ENCODE results near the gene CD300A.
"Not testable (repeated sequence)": the region's sequence is repeated elsewhere in the genome, so short reads cannot be mapped to it uniquely, and the experiment has no call there.

The CD300A gene

DNA sequence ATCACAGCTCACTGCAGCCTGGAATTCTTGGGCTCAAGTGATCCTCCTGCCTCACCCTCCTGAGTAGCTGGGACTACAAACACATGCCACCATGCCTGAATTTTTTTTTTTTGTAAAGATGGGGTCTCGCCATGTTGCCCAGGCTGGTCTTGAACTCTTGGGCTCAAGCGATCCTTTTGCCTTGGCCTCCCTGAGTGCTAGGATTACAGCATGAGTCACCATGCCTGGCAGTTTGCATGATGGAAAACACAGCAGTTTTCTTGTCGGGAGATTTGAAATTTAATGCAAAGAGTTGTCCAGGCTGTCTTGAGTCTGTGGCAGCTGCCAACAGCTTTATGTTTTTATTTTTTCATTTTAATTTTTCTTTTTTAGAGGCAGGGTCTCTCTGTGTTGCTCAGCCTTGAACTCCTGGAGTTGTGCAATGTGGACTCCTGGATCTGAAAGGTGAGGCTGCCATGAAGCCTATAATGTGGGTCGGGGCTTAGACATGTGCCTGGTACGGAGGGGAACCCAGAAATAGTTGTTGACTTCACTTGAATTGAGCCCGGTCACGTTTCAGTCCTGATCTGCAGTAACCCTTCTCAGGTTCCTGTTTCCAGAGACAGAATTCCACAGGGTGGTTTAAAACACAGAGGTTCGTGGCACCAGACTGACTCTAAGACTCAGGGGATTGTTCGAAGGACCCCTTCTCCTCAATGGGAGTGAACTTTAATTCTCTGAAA, 18.7 kb downstream of the CD300A start:
- DNase-seq: no peak

DNA sequence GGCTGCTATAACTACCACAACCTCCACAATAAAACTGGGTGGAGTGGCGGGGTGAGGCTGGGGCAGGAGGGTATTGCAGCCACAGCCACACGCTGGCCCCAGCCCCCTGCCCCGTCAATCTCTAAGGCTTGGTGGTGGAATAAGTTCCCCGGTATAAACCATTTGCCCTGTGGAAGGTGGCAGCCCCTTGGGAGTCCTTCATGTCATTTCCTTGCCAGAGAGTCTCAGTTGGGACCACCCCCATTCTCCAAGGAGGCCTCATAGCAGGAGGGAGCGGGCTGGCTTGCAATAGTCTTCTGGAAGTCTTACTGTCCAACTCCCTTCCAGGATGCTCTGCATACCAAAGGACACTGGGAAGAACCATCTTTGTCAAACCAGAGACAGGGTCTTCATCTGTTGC, 19.4 kb downstream of the CD300A start:
- DNase-seq: no peak

DNA sequence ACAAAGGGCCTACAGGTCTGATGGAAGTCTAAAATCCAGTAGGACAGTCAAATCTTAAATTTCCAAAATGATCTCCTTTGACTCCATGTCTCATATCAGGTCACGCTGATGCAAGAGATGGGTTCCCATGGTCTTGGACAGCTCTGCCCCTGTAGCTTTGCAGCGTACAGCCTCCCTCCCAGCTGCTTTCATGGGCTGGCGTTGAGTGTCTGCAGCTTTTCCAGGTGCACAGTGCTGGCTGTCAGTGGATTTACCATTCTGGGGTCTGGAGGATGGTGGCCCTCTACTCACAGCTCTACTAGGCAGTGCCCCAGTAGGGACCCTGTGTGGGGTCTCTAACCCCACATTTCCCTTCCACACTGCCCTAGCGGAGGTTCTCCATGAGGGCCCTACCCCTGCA, 21.8 kb downstream of the CD300A start:
- DNase-seq: not testable (repeated sequence)

- no peak for DNase-seq
Measured at GRCh38 chr17:74490716-74491115, 24.3 kb downstream of the CD300A start.

DNA sequence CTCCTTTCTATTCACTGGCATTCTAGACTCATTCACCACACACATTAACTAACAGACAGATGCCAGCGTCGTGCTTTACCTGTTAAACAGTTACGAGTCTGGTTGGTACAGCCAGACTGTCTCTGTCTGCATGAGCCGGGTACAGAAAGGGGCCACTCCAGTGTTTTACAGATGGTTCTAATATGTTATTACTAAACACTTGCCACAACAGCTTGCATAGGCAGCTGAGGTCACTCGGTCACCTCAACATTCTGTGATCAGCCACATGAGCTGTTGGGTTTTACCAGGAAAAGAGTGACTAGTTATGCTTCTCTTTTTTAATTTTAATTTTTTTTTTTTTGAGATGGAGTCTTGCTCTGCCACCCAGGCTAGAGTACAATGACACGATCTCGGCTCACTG, 25.2 kb downstream of the CD300A start:
- no peak for DNase-seq

DNA sequence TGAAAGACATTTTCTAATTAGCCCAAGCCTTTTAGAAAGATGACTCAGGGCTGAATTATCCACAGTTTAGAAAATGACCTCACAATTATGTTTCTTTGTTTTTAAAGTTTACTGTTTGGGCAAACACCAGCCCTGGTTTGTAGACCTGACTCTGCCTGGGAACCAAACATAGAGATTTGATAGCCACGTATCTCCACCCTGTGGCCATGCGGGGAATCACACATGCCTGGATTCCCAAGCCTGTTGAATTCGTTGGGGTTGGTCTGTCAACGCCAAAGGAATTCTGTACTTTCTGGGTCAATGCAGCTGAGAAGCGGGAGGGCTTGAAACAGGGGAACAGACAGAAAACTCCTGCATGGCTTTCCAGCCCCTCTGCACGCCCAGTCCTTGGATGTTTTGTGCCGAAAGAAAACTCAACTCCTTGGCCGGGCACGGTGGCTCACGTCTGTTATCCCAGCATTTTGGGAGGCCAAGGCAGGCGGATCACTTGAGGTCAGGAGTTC, 26.9 kb downstream of the CD300A start:
- DNase-seq: peak; percentile 71

DNA sequence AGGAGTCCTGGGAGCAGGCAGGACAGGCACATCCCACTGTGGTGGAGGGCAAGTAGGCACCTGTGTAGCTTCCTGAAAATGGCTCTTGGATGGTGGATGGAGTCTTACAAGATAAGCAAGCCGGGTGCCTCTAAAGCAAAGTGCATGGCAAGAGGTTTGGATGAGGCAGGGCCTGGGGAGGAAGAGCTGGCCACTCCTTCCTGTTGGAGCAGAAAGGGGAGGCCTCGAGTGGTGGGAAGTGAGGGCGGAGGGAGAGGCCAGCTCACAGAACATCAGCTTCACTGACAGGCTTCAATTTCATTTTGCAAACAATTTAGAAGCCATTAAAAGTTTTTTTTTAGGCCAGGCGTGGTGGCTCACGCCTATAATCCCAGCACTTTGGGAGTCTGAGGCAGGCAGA, 31.0 kb downstream of the CD300A start:
- DNase-seq: no peak

DNA sequence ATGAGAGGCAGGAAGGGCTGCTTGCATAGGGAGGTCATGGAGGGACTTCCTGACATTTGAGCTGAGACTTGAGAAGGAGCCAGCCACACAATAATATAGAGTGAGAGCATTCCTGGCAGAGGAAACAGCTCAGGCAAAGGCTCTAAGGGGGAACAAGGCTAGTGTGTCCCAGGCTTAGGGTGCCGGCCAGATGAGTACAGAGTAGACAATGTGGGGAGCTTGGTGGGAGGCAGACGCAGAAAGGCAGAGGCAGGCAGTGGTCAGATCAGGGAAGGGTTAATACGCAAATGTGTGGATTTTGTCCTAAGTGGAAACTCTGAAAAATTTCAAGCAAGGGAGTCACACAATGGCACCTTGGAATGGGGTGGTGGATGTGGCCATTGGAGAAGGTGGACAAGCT, 33.6 kb downstream of the CD300A start:
- DNase-seq: no peak

- DNase-seq: no peak
Measured at GRCh38 chr17:74502861-74503260, 36.4 kb downstream of the CD300A start.

- DNase-seq: not testable (repeated sequence)
Measured at GRCh38 chr17:74503949-74504348, 37.5 kb downstream of the CD300A start.

DNA sequence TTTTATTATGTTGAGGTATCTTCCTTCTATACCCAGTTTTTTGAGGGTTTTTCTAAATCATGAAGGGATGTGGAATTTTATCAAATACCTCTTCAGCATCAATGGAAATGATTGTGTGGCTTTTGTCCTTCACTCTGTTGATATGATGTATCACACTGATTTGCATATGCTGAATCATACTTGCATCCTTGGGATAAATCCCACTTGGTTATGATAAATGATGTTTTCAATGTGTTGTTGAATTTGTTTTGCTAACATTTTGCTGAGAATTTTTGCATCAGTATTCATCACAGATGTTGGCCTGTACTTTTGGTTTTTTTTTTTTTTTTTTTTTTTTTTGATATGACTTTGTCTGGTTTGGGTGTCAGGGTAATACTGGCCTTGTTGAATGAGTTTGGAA, 41.7 kb downstream of the CD300A start:
- DNase-seq: no peak

GRCh38 chr17:74512036-74512435, 45.6 kb downstream of the CD300A start:
- DNase-seq: no peak

GRCh38 chr17:74512624-74513091, 46.2 kb downstream of the CD300A start:
- DNase-seq: no peak

- DNase-seq: no peak
Measured at GRCh38 chr17:74513987-74514631, 47.7 kb downstream of the CD300A start.

DNA sequence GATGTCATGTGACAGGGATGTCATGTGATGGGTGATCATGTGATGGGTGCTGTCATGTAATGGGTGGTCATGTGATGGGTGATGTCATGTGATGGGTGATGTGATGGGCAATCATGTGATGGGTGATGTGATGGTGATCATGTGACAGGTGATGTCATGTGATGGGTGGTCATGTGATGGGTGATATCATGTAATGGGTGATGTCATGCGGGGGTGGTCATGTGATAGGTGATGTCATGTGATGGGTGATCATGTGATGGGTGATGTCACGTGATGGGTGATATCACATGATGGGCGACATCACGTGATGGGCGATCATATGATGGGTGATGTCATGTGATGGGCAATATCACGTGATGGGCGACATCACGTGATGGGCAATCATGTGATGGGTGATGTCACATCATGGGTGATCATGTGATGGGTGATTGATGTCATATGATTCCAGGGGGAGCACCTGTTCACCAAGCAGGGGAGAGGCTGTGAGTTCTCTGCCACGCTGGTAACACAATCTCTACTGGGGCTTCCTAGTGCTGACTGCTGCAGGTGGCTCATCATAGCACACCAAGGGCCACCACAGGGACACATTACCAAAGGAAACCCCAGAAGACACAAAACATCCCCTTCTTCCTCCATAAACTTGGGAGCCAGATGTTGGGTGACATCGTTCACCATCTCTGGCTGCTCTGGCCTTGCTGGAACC, 48.3 kb downstream of the CD300A start:
- DNase-seq: no peak

DNA sequence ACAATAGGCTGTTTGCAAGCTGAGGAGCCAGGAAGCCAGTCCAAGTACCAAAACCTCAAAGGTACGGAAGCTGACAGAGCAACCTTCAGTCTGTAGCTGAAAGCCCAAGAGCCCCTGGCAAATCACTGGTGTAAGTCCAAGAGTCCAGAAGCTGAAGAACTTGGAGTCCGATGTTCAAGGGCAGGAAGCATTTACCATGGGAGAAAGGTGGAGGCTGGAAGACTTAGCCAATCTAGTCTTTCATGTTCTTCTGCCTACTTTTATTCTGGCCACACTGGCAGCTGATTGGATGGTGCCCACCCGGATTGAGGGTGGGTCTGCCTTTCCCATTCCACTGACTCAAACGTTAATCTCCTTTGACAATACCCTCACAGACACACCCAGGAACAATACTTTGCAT, 49.5 kb downstream of the CD300A start:
- no peak for DNase-seq

DNA sequence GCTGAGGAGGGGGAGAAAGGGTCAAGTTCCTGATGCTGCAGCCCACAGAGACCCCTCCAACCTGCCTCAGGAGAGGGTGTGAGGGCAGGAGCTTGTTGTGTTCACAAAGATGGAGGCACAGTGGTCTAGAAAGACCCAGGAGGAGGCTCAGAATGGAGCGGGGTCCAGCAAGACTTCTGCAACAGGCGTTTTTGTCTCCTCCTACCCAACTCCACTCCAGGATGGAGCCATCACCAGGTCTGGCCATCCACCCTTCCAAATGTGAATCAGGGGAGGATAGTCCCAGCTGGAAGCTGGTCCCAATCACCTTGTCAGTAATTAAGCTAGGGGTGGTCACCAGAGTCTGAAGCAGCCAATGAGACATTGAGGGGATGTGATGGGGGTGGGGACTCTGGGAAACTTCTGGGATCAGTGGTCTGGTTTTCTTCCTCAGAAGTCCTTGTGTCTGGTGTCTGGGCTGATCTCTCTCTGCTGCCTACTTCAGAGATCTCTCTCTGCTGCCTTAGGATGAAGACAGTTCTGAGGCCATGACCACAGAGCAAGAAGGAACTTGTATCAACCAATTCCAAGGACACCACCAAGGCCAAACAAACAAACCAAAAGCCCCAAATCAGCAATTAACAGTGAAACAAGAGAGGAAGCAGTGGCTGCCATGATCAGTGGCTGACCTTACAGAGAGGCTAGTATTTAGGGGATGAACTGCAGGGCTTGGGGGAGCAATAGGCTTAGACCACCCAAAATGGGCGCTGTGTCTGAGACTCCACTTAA, 50.3 kb downstream of the CD300A start:
- DNase-seq: no peak

- DNase-seq: not testable (repeated sequence)
Measured at GRCh38 chr17:74518413-74518981, 52.1 kb downstream of the CD300A start.

DNA sequence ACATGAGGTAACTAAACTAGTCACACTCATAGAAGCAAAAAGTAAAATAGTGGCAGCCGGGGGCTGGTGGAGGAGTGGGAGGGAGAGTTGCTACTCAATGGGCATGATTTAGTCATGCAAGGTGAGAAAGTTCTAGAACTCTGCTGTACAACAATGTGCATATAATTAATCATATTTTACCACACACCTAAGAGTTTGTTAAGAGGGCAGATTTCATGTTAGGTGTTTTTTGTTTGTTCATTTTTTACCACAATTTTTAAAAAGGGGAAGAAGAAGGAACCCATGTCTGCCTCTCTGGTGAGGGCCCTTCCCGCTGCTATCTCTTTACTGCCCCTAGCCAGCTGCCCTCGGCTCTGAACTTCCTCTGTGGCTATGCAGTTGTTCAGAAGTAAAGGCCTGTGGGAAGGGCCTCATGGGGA, 53.6 kb downstream of the CD300A start:
- no peak for DNase-seq

DNA sequence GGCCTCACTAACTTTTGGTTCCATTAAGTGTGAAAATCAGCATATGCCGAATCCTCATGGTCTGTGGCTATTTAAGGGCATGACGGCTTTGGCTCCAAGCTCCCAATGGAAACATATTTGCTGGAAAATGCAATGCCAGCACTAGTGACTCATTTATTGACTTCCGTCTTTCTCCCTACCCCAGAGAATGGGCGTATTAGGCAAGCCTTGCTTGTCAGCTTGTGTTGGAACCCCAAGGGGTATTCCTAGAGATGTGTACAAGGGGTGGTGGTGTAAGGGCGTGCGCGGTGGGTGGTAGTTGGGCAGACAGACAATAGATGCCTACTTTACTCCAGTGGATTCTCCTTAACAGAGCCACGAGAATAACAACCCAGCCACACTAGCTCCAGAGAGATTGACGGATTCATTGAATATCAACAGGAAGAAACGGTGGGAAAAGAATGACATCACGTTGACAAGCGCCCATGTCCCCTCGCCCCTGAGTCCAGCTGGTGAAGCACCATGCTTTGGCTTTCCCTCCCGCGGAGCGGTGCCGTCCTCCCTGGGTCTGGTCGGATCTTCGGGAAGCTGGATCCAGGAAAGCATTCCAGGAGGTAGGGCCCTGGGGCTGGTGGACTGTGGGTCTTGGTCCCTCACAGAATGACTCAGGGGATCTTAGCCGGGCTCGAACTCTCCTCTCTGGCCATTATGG, 54.5 kb downstream of the CD300A start:
- no peak for DNase-seq

DNA sequence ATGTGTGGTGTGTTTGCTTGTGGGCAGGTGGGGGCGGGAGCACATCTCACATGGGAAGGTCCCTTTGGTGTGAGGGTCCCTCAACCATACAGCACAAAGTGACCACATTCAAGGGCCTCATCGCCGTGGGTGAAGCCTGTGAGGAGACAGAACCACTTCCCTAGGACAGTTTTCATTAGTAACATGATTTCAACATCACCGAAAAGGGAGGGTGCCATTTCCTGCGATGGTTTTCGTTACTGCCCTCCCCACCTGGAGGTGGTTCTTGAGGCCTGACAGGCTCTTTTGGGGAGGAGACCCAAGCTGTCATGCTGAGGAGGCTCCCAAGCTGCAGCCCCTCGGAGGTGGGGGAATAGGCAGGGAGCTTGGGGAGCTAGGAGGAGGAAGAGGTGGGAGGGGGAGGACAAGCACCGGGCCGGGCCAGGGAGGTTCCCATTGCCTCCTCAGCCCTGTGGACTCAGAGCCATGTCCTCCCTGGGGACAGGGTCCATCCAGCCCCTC, 55.3 kb downstream of the CD300A start:
- no peak for DNase-seq

Data from activated CD8-positive, alpha-beta memory T cell treated with anti-CD3 and anti-CD28 coated beads, Interleukin-2, amount 50 U/mL, for 4 hours (primary cell).